ENCODE results near the gene GEMIN4.

DNA sequence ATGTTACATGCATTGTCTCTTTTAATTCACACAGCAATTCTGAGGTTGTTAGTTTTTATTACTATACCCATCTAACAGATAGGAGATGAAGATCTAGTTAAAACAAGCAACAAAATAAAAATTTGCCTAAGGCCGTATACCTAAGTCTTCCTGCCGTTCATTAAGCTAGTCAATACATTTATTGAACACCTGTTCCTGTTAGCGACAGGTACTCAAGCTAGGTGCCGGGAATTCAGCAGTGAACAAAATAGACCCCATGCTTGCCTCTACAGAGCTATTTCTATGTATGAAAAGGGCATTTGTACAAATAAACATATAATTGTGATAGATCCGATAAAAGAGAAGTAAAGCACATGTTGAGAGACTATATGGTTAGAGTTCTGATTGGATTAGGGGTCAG is 34.0 kb downstream of the GEMIN4 start:
- TF ChIP-seq, protein P1, sequence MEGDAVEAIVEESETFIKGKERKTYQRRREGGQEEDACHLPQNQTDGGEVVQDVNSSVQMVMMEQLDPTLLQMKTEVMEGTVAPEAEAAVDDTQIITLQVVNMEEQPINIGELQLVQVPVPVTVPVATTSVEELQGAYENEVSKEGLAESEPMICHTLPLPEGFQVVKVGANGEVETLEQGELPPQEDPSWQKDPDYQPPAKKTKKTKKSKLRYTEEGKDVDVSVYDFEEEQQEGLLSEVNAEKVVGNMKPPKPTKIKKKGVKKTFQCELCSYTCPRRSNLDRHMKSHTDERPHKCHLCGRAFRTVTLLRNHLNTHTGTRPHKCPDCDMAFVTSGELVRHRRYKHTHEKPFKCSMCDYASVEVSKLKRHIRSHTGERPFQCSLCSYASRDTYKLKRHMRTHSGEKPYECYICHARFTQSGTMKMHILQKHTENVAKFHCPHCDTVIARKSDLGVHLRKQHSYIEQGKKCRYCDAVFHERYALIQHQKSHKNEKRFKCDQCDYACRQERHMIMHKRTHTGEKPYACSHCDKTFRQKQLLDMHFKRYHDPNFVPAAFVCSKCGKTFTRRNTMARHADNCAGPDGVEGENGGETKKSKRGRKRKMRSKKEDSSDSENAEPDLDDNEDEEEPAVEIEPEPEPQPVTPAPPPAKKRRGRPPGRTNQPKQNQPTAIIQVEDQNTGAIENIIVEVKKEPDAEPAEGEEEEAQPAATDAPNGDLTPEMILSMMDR (conservative IDR thresholded peaks at IDR 0.05; ENCODE audit: low read depth, low read length): no peak
- no peak for TF ChIP-seq EZH2phosphoT487 (IDR thresholded peaks at IDR 0.05; ENCODE audit: borderline replicate concordance, low read length)
- no peak for TF ChIP-seq EZH2 (IDR thresholded peaks at IDR 0.05; ENCODE audit: low read length, unreplicated experiment)

Data from PC-3 (cell line).